ENCODE results near the gene PUSL1. TPM values are rescaled to one million over a fixed set of nuclear protein-coding genes. Genes with fewer than 3 reads are reported as not detected.
A peak's percentile ranks its signal among the peaks of the same experiment; 100 is the strongest.

PUSL1 gene
- total RNA-seq, 1 donor, result 29.3 TPM

GRCh38 chr1:1306070-1306660 lies 2.2 kb upstream of the PUSL1 start:
- H3K27ac ChIP-seq (ENCODE audit: low read depth, low read length), result peak overlapping the region; percentile 51
- peak; percentile 94 for DNase-seq (ENCODE audit: insufficient read length, low spot score, missing footprints)

DNA sequence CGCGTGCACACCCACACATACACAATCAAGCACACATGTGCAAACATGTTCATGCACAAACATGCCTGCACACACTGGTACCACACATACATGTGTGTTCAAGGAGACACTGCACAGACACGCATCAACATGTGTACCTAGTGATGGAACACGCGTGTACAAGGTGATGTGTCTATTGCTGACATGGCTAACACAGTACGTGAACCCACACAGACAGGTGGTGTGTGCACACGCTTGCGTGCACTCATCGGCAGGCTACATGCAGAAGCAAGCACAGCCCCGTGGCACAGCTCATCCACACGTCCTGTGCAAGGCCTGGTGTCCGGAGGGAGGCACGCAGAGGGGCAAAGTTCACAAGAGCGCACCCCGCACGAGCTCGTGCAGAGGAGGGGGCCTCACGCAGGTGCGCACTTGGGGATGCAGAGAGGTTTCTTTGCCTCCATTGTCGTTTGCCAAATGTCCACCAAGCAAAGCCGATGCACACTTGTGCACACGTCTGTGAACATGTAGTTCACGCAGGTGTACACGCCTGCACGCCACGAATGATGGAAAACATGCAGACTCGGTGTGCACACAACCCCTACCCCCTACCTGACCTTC lies 1.6 kb upstream of the PUSL1 start:
- no peak for DNase-seq (ENCODE audit: insufficient read length, low spot score, missing footprints)
- Histone ChIP-seq H3K4me1 (ENCODE audit: insufficient read depth, low read length) (peaks cover 34% of the 10 kb centered on the region), H3K79me2 (ENCODE audit: insufficient read depth, low read length) (peaks cover 62% of the 10 kb centered on the region), H4K20me1 (ENCODE audit: insufficient read depth, low read length) (peaks cover 53% of the 10 kb centered on the region), H3K4me2 (ENCODE audit: insufficient read depth, low read length) (peak overlapping the region; percentile 89), H3K27ac (ENCODE audit: low read depth, low read length) (peak overlapping the region; percentile 28), H3K4me3 (ENCODE audit: insufficient read depth, low read length) (peak overlapping the region; percentile 86), H2AFZ (ENCODE audit: low read length) (no peak overlapping the region), H3K9me3 (ENCODE audit: low read depth, low read length) (no peaks in the 10 kb centered on the region), H3K36me3 (ENCODE audit: insufficient read depth, low read length) (peaks cover 18% of the 10 kb centered on the region), H3K27me3 (ENCODE audit: insufficient read depth, low read length) (no peaks in the 10 kb centered on the region)
- TF ChIP-seq CTCF (IDR thresholded peaks at IDR 0.05; ENCODE audit: extremely low read depth, low read depth, low read length), result no peak

More at GRCh38 chr1:1306070-1306660, 2.2 kb upstream of the PUSL1 start:
- peak overlapping the region; percentile 89 for H3K4me2 ChIP-seq (ENCODE audit: insufficient read depth, low read length)
- peak overlapping the region; percentile 86 for H3K4me3 ChIP-seq (ENCODE audit: insufficient read depth, low read length)
- H3K36me3 ChIP-seq (ENCODE audit: insufficient read depth, low read length), result peaks cover 12% of the 10 kb centered on the region
- peak; percentile 30 for TF ChIP-seq CTCF (IDR thresholded peaks at IDR 0.05; ENCODE audit: extremely low read depth, low read depth, low read length)
- no peak overlapping the region for H2AFZ ChIP-seq (ENCODE audit: low read length)
- no peaks in the 10 kb centered on the region for H3K9me3 ChIP-seq (ENCODE audit: low read depth, low read length)
- no peaks in the 10 kb centered on the region for H3K27me3 ChIP-seq (ENCODE audit: insufficient read depth, low read length)
- H3K4me1 ChIP-seq (ENCODE audit: insufficient read depth, low read length), result peaks cover 34% of the 10 kb centered on the region
- H4K20me1 ChIP-seq (ENCODE audit: insufficient read depth, low read length), result peaks cover 55% of the 10 kb centered on the region
- peaks cover 62% of the 10 kb centered on the region for H3K79me2 ChIP-seq (ENCODE audit: insufficient read depth, low read length)

GRCh38 chr1:1307261-1307922 lies 1.0 kb upstream of the PUSL1 start:
- H4K20me1 ChIP-seq (ENCODE audit: insufficient read depth, low read length), result peaks cover 47% of the 10 kb centered on the region
- no peak overlapping the region for H2AFZ ChIP-seq (ENCODE audit: low read length)
- no peaks in the 10 kb centered on the region for H3K9me3 ChIP-seq (ENCODE audit: low read depth, low read length)
- no peaks in the 10 kb centered on the region for H3K27me3 ChIP-seq (ENCODE audit: insufficient read depth, low read length)
- peak overlapping the region; percentile 86 for H3K4me3 ChIP-seq (ENCODE audit: insufficient read depth, low read length)
- DNase-seq (ENCODE audit: insufficient read length, low spot score, missing footprints), result peak; percentile 95
- peak overlapping the region; percentile 89 for H3K4me2 ChIP-seq (ENCODE audit: insufficient read depth, low read length)
- peaks cover 18% of the 10 kb centered on the region for H3K36me3 ChIP-seq (ENCODE audit: insufficient read depth, low read length)
- peak overlapping the region; percentile 28 for H3K27ac ChIP-seq (ENCODE audit: low read depth, low read length)
- H3K79me2 ChIP-seq (ENCODE audit: insufficient read depth, low read length), result peaks cover 60% of the 10 kb centered on the region
- no peak for TF ChIP-seq CTCF (IDR thresholded peaks at IDR 0.05; ENCODE audit: extremely low read depth, low read depth, low read length)
- peaks cover 34% of the 10 kb centered on the region for H3K4me1 ChIP-seq (ENCODE audit: insufficient read depth, low read length)

- H3K4me2 ChIP-seq (ENCODE audit: insufficient read depth, low read length), result peak overlapping the region; percentile 89
- TF ChIP-seq CTCF (IDR thresholded peaks at IDR 0.05; ENCODE audit: extremely low read depth, low read depth, low read length), result no peak
- peak overlapping the region; percentile 86 for H3K4me3 ChIP-seq (ENCODE audit: insufficient read depth, low read length)
- H3K27ac ChIP-seq (ENCODE audit: low read depth, low read length), result peak overlapping the region; percentile 77
- H2AFZ ChIP-seq (ENCODE audit: low read length), result no peak overlapping the region
- H3K27me3 ChIP-seq (ENCODE audit: insufficient read depth, low read length), result no peaks in the 10 kb centered on the region
- peaks cover 48% of the 10 kb centered on the region for H4K20me1 ChIP-seq (ENCODE audit: insufficient read depth, low read length)
- H3K4me1 ChIP-seq (ENCODE audit: insufficient read depth, low read length), result peaks cover 34% of the 10 kb centered on the region
- no peak for DNase-seq (ENCODE audit: insufficient read length, low spot score, missing footprints)
- H3K79me2 ChIP-seq (ENCODE audit: insufficient read depth, low read length), result peaks cover 59% of the 10 kb centered on the region
- H3K36me3 ChIP-seq (ENCODE audit: insufficient read depth, low read length), result peaks cover 32% of the 10 kb centered on the region
- no peaks in the 10 kb centered on the region for H3K9me3 ChIP-seq (ENCODE audit: low read depth, low read length)
These were observed 406 bp downstream of the PUSL1 start for GRCh38 chr1:1308756-1309250.
